ENCODE results near the gene PRDM16.

The PRDM16 gene

DNA sequence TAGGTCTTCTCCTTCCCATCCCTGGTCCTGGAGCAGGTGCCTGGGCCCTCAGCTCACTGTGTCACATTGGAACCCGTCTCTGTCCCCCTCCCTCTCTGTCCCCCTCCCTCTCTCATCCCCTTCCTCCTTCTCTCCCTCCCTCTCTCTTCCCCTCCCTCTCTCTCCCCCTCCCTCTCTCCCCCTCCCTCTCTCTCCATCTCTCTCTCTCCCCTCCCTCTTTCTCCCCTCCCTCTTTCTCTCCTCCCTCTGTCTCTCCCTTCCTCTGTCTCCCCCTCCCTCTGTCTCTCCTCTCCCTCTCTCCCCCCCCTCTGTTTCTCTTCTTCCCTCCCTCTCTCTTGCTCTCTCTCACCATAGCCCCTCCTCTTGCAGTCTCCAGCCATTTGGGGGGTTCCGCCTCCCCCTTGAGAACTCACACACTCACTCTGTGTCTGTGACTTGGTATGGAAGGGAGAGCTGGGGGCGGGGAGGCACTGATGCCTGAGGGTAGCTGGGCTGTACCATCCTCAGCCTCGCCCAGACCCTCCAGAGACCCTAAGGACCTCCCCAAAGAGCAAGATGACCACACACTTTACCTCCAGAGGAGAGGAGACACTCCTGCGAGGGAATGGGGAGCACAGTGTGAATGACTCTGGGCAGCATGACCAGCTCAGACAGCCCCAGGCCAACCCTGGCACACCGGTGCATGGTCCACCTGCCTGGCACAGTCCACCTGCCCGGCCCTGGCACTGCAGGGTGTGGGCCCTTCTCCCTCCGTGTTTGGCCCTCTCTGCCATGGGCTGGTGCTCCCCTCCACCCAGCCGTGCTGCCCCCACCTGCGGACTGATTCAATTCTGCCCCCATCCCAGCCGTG is 282.7 kb downstream of the PRDM16 start:
- no peak for DNase-seq

DNA sequence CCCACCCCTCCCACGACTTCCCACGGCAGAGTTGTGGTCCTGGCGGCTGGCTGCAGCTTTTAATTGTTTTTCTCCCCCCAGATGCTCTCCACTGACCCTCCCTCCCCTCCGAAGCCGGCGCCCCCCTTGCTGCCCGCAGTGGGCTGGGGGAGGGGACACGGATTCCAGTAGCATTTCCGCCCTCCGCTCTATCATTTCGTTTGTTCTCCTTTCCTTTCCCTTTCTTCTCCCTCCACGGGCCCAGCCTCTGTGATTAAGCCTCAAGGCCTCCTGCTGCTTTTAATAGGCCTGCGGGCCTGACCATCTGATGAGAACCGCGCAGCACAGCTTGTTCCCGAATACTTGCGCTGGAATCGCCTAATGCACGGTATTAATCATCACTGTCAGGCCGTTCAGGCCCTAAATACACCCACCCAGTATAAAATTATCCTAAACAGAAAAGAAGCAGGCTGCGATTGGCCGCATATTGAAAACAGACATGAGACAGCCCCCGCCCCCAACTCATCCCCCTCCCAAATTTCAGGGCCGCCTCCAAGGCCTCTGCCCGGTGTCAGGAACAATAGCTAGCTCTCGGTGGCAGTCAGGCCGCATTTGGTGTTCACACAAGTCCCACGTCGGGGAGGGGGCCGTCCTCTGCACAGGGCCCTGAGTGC is 283.4 kb downstream of the PRDM16 start:
- no peak for DNase-seq

DNA sequence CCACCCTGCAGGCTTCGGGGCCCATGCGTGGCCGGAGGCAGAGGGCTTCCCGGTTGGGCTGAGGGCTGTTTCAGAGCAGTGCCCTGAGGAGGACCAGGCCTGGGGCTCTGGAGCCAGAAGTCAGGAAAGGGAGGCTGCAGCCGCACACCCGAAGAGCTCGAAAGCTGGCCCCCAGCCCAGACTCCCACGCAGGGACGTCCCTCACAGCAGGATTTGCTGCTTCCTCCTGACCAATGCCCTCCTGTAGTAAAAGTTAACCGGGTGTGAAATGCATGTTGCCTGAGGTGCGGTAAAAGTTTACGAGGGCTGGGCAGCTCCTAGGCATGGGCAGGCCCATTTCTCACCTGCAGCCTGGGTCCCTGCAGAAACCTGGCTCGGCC is 283.9 kb downstream of the PRDM16 start:
- no peak for DNase-seq

DNA sequence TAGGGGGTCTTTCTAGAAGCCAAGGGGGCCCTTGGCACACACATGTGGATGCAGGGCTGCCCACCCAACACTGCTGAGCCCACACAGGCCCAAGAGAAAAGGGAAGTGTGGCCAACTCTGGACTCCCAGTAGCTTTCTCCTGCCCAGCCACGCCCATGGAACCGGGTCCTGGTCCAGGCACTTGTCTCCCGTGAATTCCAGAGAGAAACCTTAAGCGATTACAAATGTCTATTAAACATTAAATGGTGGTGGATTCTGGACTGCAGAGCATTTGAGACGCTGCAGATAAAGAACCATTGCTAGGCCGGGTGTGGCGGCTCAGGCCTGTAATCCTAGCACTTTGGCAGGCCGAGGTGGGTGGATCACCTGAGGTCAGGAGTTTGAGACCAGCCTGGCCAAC is 284.9 kb downstream of the PRDM16 start:
- DNase-seq, result no peak

DNA sequence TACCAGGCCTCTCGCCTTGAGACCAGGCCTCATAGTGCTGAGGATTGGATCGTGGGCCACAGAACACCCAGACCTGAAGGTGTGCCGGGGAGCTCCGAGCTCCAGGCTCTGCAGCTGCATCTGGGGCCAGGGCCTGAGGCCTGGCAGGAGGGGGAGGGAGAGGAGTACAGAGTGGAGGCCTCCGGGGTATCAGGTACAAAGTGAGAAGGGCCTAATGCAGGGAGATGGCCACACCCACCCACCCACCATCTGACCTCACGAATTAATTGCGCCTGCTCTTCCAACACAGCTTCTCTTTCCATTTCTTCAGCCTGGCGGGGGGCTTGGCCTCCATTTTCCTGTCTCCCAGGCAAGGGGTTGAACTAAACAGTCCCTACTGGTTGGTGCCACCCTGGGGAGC is 286.1 kb downstream of the PRDM16 start:
- no peak for DNase-seq

DNA sequence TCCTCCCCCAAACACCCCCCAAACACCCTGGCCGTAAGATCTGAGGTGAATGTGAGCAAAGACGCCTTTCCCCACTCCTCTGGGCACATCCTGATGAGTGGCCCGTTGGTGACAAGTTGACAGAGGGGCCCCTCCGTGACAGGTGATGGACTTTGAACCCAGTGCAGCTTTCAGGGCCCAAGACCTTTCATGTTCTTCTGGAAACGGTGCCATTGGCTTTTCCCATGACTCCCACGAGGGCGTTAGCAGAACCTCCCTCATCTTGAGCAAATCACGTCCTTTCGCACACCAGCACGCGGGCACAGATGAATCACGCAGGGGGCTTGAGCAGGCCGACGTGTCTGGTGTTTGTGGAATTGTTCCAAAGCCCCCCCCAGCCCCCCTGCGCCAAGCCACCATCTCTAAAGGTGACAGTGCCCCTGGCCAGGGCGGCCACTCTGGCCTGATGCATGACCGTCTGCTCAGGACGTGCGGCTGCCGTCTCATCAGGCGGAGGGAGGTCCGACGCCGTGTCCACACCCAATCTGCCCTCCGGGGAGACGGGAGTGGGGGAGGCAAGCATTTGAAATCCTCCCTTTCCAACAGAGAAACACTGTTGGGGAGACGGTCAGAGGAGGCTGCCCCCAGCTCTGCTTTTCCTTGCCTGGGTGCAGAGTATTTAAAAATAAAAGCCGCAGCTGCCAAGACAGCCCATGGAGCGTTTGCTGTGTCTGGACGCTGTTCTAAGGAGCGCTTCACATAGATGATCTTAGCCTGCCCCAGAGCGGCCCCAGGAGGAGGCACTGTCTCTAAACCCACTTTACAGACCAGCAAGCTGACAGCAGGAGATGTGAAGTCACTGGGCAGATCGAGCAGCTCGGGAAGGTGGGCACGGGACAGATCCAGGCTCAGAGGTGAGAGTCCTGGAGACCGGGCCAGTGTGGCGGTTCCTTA is 287.2 kb downstream of the PRDM16 start:
- DNase-seq, result no peak

DNA sequence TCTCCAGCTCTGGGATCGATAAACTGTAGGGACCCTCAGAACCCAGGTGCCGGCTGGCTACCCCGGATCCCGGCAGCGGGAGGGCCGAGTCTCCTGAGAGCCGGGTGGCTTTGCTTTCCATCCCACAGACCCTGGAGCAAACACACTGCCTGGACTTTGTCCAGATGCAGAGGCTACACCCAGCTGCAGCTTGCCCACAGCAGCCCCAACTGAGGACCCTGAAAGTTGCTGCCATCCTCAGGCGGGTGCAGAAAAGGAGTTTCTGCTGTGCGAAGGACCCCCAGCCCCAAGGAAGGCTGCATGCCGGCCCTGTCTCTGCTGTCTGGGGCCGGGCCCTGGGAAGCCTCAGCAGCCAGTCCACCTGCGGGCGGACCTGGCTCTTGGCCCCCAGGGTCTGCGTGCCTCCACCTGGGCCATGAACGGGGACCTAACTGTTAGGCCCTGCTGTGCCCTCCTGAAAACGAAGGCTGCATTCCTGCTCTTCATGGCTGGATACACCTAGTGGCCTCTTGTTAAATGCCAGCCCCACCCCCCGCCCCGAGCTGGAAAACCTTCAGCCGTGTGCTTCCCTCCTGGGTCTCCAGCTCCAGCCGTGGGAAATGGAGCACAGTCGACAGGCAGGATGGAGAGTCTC is 287.9 kb downstream of the PRDM16 start:
- DNase-seq, result no peak

DNA sequence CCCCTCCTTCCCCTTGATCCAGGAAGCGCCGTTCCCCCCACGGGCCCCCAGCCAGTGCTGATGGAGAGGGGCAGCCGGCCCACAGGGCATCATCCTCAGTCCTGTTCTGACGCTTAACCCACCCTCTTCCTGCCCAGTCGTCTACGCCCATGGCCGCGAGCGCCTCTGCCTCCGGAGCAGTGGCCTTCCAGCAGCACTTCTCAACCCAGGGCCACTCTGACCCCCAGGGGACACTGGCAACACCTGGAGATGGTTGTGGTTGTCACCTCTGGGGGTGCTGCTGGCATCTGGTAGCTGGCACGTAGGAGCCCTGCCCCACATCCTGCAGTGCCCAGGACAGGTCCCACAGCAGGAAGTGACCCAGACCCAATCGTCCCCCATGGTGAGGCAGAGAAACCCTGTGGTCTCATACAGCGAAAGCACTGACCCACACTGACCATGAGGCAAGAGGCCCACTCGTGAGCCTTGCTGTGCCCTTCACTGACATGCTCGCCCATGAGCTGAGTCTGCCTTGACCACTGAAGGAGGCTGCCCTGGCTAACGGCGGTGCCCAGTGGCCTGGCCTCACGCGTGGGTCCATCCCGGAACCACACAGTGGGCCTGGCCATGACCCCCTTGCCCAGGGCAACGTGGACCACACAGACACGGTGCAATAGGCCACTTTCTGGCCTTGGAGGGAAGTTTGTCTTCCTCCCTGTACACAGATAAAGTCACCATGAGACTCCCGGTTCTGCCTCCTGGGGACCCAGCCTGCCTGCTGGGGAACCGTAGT is 288.7 kb downstream of the PRDM16 start:
- DNase-seq, result no peak

DNA sequence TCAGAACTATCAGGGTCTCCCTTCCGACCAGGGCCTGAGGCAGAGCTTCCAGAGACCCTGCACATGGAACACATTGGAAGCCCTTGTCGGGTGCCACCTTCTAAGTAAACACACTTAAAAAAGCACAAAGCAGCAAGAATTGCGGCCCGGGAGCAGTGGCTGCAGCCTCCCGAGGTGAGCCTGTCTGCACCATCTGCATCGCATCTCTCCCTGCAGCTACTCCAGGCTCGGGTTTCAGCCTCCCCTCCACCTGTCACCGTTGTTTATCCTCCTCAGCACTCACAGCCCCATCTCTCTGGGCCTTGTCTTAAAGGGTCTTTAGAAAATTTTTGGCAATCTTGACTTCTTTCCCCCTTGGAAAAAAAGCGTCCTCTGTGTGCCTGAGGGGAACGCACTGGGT is 290.3 kb downstream of the PRDM16 start:
- no peak for DNase-seq

DNA sequence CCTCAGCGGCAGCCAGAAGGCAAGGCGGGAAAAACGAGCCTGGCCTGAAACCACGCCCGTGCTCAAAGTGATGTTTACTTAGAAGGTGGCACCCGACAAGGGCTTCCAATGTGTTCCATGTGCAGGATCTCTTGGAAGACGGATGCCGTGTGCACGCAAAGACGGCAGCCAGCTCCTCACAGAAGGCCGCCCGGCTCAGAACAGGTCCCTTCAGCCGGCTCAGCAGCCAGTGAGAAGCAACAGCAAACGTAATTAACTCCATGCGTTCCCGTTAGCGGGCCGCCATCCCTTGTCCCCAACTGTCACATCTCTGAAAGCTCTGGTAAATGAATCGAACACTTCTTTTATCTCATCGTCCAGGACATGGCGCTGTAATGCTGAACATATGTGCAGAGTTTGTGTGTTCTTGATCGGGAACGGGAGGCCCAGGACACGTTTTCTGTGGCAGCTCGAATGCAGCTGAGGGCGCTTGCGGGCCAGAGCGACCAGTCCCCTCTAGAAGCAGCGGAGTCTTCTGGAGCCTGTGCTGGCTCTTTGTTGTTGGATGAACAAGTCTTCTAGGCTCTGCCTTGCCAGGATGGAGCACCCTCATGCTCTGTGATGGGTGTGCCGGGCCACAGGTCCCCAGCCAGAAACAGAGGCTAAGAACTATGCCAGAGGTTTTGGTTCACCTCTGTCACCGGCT is 290.9 kb downstream of the PRDM16 start:
- no peak for DNase-seq

DNA sequence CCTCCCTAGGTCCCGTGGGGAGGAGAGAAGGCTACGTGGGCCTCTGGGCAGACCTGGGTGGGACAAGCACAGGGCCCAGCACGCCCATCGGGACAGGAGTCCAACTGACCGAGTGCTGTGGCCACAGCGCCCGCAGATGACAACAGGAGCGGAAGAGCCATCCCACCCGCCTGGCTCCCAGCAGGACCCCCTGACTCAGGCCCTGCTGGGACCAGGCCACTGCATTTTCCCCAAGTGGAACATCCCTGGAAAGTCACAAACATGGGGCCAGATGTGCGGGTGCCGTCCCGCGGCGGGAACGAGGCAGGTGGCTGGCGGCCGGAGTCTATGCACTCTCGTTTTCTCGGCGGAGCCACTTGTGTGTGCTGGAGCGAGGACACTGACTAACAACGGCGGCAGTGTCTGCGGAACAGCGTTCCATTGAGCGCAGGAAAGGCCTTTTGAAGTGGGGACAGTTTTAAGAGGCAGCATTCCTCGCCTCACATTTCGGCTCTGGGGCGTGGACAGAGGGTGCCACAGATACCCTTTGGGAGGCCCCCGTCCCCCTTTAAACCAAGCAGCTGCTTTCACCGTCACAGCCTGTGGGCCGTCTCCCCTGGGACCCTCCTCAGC is 291.7 kb downstream of the PRDM16 start:
- DNase-seq, result no peak

DNA sequence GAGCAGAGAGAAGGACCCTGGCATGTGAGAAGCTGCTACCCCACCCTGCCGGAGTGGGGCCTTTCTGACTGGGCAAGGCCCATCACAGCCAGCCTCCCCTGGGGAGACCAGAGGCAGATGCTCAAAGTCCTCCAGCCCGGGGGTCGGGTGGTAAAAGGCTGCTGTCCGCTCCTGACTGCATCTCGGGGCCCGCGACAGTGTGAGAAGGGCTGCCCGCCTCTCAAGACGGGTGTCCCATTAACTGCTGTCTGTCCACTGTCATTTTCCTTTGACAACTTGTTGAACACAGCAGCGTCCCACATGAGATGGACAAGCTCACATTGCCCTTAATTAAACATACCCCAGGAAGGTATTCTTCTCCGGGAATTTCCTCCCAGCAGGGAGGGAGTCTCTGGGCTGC is 294.0 kb downstream of the PRDM16 start:
- DNase-seq, result no peak

DNA sequence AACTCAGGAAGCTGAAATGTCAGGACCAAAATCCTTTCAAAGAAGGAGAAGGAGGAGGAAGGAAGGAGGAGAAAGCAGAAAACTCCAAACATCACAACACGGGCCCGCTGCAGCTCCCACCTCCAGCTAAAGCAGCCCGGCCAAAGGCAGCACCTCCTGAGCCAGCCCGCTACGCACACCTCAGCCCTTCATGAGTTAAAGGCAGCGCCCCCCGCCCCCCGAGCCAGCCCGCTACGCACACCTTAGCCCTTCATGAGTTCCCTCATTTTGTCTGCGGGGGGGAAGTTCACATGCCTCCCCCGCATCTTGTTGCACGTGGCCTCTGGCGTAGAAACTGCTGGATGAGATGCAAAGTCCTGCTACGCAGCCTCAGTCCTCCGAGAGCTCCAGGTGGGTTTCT is 294.8 kb downstream of the PRDM16 start:
- no peak for DNase-seq

DNA sequence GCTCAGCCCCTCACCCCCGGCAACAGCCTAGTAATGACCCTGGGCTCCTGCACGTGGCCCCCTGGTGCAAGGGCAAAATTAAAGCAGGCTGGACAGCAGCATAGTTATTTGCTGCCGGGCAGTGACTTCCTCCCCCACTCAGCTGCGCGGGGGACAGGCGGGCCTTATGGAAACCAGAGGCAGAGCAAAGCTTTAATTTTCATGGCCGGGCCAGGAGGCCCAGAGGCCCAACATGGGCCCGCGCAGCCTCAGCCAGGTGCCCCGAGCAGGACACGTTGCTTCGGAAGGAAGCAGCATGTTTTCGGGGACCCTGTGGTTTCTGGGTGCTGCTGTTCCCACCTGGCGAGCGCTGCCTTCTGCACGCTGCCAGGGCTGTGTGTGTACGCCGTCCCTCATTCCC is 295.5 kb downstream of the PRDM16 start:
- DNase-seq, result no peak

DNA sequence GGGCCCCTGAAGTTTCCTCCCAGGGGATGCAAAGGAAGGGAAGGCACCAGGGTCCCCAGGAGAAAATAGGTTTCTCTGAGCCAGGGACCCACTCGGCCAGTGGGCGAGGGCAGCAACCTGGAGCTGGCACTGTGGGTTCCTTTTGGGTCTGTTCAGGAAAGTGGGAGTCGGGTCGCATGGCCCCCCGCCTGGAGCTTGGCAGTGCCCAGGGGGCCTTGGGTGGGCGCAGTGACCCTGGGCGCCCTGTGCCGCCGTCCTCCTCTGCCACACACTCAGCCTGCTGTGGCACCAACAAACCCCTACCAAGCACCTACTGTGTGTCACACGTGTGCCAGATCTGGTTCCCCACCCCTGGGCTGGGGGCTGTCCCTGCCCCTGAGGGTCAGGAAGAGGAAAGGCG is 296.0 kb downstream of the PRDM16 start:
- DNase-seq, result no peak

DNA sequence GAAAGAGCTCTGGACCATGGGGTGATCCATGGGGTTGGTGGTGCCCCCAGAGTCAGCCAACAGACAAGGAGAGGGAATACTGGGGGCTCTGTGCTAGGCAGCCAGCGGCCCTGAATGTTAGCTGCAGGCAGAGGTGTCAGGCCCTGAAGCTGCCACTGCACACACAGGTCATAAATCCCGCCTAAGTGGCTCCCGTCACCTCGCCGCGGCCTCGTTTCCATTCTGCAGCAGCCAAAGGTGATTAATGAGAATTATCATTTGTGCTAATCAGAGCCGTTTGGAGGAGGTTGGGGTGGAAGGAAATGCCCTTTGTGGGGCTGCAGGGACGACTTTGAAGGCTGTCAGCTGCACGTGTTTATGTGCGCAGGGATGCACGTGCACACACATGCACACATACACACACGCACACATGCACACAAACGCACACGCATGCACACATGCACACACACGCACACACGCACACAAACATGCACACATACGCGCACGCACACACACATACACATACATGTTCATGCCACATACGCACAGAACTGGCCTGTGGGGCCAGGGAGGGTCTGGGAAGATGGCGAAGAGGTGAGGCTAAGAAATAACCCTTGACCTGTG is 296.6 kb downstream of the PRDM16 start:
- DNase-seq, result no peak

DNA sequence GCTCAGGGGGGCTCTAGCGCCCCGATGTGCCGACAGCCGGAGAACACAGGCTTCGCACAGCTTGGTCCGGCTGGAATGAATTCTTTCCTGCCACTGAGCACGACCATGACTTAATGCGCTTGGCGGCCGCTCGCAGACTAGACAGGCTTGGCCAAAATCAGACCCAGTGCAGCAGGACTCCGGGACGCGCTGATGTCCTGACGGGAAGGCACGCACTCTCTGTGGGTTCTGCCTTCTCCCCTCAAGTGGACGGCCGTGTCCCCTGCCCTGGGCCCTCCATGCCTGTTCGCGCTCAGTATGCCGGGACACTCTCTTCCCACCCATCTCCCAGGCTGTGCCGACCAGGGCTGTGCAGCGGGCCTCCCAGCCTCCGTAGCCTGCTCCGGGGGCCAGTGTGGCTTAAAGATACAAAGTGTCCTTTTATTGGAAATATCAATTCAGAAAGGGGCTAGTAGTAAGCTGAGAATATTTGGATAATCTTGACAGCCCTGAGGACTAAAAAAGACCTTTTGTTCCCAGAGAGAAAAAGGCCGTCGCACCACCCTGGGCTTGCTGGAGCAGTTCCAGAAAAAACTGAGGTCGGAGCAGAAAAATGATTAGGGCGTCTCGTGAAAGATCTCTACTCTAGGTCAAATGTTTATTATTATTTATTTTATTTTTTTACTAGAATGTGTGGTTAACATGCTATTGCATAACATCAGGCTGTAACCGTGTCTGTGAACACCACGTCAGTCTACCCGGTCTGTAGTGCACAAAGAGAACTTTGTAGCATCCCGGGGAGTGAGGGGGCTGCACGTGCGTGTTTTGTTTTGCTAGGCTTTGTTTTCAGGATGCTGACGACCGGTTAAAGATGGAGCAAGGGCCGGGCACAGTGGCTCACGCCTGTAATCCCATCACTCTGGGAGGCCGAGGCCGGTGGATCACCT is 297.4 kb downstream of the PRDM16 start:
- no peak for DNase-seq

DNA sequence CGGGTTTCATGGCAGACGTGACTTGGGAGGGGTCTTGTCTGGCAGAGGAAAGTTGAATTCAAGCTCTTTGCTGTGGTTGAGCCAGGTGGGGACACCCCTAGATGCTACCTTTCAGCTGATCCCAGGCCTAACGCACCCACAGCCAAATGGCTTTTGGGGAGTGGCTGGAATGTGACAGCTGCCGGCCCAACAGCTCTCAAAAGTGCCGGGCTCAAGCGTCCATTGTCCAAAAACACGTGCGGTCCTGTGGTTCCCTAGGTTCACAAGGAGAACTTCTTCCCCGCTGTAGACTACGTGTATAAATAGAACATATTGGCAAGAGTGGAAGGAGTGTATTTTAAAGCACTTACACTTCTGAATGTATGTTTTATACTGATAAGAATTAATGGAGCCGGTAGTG is 298.4 kb downstream of the PRDM16 start:
- no peak for DNase-seq

DNA sequence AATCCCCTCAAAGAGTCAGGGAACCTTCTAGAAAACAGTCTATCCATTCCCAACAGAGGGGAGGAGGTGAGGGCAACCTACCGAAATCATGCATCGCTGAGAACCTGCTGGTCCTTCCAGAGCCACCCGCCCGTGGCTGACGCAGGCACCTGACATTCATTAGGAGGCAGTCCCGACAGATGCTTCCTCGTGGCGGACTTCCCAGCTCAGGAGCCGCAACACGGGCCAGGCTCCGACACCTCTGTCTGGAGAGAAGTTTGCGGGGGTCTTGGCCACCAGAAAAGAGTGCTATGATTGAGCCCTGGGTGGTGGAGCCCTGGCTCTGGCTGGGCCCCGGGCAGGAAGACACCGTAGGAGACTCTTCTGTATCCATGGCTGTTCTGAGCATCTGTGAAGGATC is 299.1 kb downstream of the PRDM16 start:
- no peak for DNase-seq
